SK-N-SH (cell line): Measurements from ENCODE around the gene BTLA. TPM values are rescaled to one million over a fixed set of nuclear protein-coding genes. Genes with fewer than 3 reads are reported as not detected.

Experiments used
- CTCF ChIA-PET: fragments of 300-600, 350-600 bp; formaldehyde crosslinking; extraction: SDS; loops from one replicate; lab custom pipeline; 2021; lab: Yijun Ruan, JAX
- POLR2A ChIA-PET: fragments of 350-600 bp; sonication (Branson Sonifier 250); formaldehyde crosslinking; extraction: SDS; loops from one replicate; lab custom pipeline; 2020; ENCODE audit warnings: antibody characterized with exemption, inconsistent platforms; lab: Yijun Ruan, JAX
- DNase-seq: peaks from one replicate; pipeline ENCODE4 v3.0.0; 2012
- H2AFZ ChIP-seq: fragments of 200-600 bp; sonication (generic); 2 replicates; pipeline ENCODE4 v1.8.1; 2016; ENCODE audit warnings: antibody characterized with exemption, mild to moderate bottlenecking, low read depth
- H3F3A ChIP-seq: fragments of 200-600 bp; sonication (generic); replicated peaks from 2 replicates; pipeline ENCODE3; 2016; ENCODE audit warnings: antibody characterized with exemption, mild to moderate bottlenecking; ENCODE audit not compliant: insufficient read depth
- H3K27ac ChIP-seq, 2 experiments: fragments of 200-500 bp in 1 of 2; fragments of 200-600 bp in 1 of 2; sonication (Bioruptor generic) in 1 of 2; sonication (generic), shearing (Covaris generic) in 1 of 2; 2 replicates each; pipeline versions ENCODE4 v1.5.1 to v1.6.1; 2014 to 2016; ENCODE audit warnings: low read depth in 2 of 2, inconsistent platforms in 1 of 2, low read length in 1 of 2, mild to moderate bottlenecking in 1 of 2, mixed read lengths in 1 of 2
- H3K27me3 ChIP-seq: fragments of 200-600 bp; sonication (generic), shearing (Covaris generic); 2 replicates; pipeline ENCODE4 v1.6.1; 2016; ENCODE audit warnings: mixed run types; ENCODE audit not compliant: insufficient read depth
- H3K36me3 ChIP-seq, 2 experiments: fragments of 200-500 bp in 1 of 2; fragments of 200-600 bp in 1 of 2; sonication (Bioruptor generic) in 1 of 2; sonication (generic) in 1 of 2; replicated peaks in 1 of 2; 2 replicates each; pipeline versions ENCODE3 to v1.5.1; 2014 to 2016; ENCODE audit warnings: low read length in 1 of 2, mild to moderate bottlenecking in 1 of 2; ENCODE audit not compliant: insufficient read depth in 2 of 2, control insufficient read depth in 1 of 2
- H3K4me1 ChIP-seq, 2 experiments: fragments of 200-500 bp in 1 of 2; fragments of 200-600 bp in 1 of 2; sonication (Bioruptor generic) in 1 of 2; sonication (generic), shearing (Covaris generic) in 1 of 2; 2 replicates each; pipeline versions ENCODE4 v1.5.1 to v1.6.1; 2014 to 2016; ENCODE audit warnings: low read depth in 1 of 2, low read length in 1 of 2, mixed run types in 1 of 2; ENCODE audit not compliant: insufficient read depth in 2 of 2, control insufficient read depth in 1 of 2
- H3K4me2 ChIP-seq: fragments of 200-600 bp; sonication (generic), shearing (Covaris generic); 2 replicates; pipeline ENCODE4 v1.6.1; 2017; ENCODE audit warnings: mixed run types
- H3K4me3 ChIP-seq, 2 experiments: fragments of 200-500 bp in 1 of 2; fragments of 200-600 bp in 1 of 2; sonication (Bioruptor generic) in 1 of 2; sonication (generic), shearing (Covaris generic) in 1 of 2; 2 replicates each; pipeline versions ENCODE4 v1.5.1 to v1.8.1; 2014 to 2016; ENCODE audit warnings: low read depth in 2 of 2, inconsistent platforms in 1 of 2, low read length in 1 of 2, mild to moderate bottlenecking in 1 of 2, mixed read lengths in 1 of 2, moderate library complexity in 1 of 2
- H3K79me2 ChIP-seq: fragments of 200-600 bp; sonication (generic); 2 replicates; pipeline ENCODE4 v1.8.1; 2017; ENCODE audit warnings: mild to moderate bottlenecking; ENCODE audit not compliant: insufficient read depth
- H3K9ac ChIP-seq: fragments of 200-600 bp; sonication (generic); 2 replicates; pipeline ENCODE4 v1.6.1; 2017; ENCODE audit warnings: mixed run types
- H3K9me2 ChIP-seq: fragments of 200-600 bp; sonication (generic); 2 replicates; pipeline ENCODE4 v1.6.1; 2017; ENCODE audit warnings: mixed run types
- H3K9me3 ChIP-seq: fragments of 200-600 bp; sonication (generic); 2 replicates; pipeline ENCODE4 v1.6.1; 2017; ENCODE audit warnings: mixed run types, mild to moderate bottlenecking, moderate library complexity
- H4K20me1 ChIP-seq: fragments of 200-600 bp; sonication (generic); 2 replicates; pipeline ENCODE4 v1.6.1; 2017; ENCODE audit warnings: mild to moderate bottlenecking, mixed run types; ENCODE audit not compliant: insufficient read depth
- EP300 ChIP-seq, 2 experiments: IDR thresholded peaks; 2 replicates each; pipeline versions ENCODE4 v1.4.0 to v1.6.1; 2012; ENCODE audit warnings: borderline replicate concordance in 1 of 2, low read depth in 1 of 2, low read length in 1 of 2
- GATA2 ChIP-seq: sonication (generic); formaldehyde crosslinking; IDR thresholded peaks from 2 replicates; pipeline ENCODE4 v1.5.0; 2020; ENCODE audit warnings: mild to moderate bottlenecking, missing genetic modification reagents
- MAX ChIP-seq: IDR thresholded peaks from 2 replicates; pipeline ENCODE4 v1.4.0; 2012; ENCODE audit warnings: low read depth
- NFIC ChIP-seq: IDR thresholded peaks from 2 replicates; pipeline ENCODE4 v1.4.0; 2012; ENCODE audit warnings: borderline replicate concordance
- POLR2AphosphoS5 ChIP-seq: IDR thresholded peaks from 2 replicates; pipeline ENCODE4 v1.6.1; 2012; ENCODE audit warnings: low read depth, low read length
- RXRA ChIP-seq: IDR thresholded peaks from 2 replicates; pipeline ENCODE4 v1.4.0; 2012; ENCODE audit warnings: low read depth, mild to moderate bottlenecking, borderline replicate concordance
- USF1 ChIP-seq: IDR thresholded peaks from 2 replicates; pipeline ENCODE4 v1.4.0; 2012; ENCODE audit warnings: low read depth, borderline replicate concordance
- WGBS: methylation state at CpG from one replicate; pipeline ENCODE4 v1.1.6; 2017; ENCODE audit warnings: low lambda C conversion rate; 5-methylcytosine and 5-hydroxymethylcytosine counted together
- polyA plus RNA-seq, 3 experiments: library from polyadenylated mRNA; depleted of rRNA; stranded (reverse); fragments of >200 nt; gene quantifications; 2 replicates each; pipeline ENCODE4 v1.2.3, GENCODE V29; 2012

BTLA gene
- polyA plus RNA-seq, 1 of the 3 experiments (the other 2 are of a cell fraction): not detected

GRCh38 chr3:112503304-112503972 lies 4.2 kb upstream of the BTLA start:
- Histone ChIP-seq H4K20me1 (no peaks in the 10 kb centered on the region), H3K79me2 (no peaks in the 10 kb centered on the region), H3K9me2 (no peaks in the 10 kb centered on the region), H3K4me2 (no peak overlapping the region), H3K27me3 (no peaks in the 10 kb centered on the region), H3F3A (no peaks in the 10 kb centered on the region), H3K27ac (no peak overlapping the region), H3K4me3 (no peak overlapping the region)
- CTCF ChIA-PET: no interaction called here
- DNase-seq: no peak
- POLR2A ChIA-PET: no interaction called here
- TF ChIP-seq RXRA (no peak), USF1 (no peak)
- TF ChIP-seq, all 33 proteins: peak for 0
- 32% methylated on average over 3 of the region's 4 CpGs for WGBS
- no peak overlapping the region for H3K9ac ChIP-seq
- H3K36me3 ChIP-seq: no peaks in the 10 kb centered on the region
- no peaks in the 10 kb centered on the region for H3K9me3 ChIP-seq
- H3K4me1 ChIP-seq: no peaks in the 10 kb centered on the region
- no peak overlapping the region for H2AFZ ChIP-seq

GRCh38 chr3:112500621-112501020 lies 1.3 kb upstream of the BTLA start:
- no peak overlapping the region for H2AFZ ChIP-seq
- no peaks in the 10 kb centered on the region for H3K9me3 ChIP-seq
- no peak overlapping the region for H3K27ac ChIP-seq
- H3F3A ChIP-seq: no peaks in the 10 kb centered on the region
- POLR2A ChIA-PET: no interaction called here
- CTCF ChIA-PET: interaction anchor here (0.8 to 1.4 kb wide), 4 partner anchors 20 to 167 kb away, joined by 3 read pairs; no protein-coding TSS in a partner anchor
- no peaks in the 10 kb centered on the region for H3K79me2 ChIP-seq
- WGBS: 58% methylated on average over 2 of the region's 2 CpGs
- no peaks in the 10 kb centered on the region for H4K20me1 ChIP-seq
- H3K36me3 ChIP-seq: no peaks in the 10 kb centered on the region
- no peaks in the 10 kb centered on the region for H3K9me2 ChIP-seq
- no peak overlapping the region for H3K4me2 ChIP-seq
- DNase-seq: no peak
- no peaks in the 10 kb centered on the region for H3K4me1 ChIP-seq
- TF ChIP-seq NFIC: no peak
- no peak overlapping the region for H3K9ac ChIP-seq
- H3K4me3 ChIP-seq: no peak overlapping the region
- H3K27me3 ChIP-seq: no peaks in the 10 kb centered on the region

- DNase-seq: no peak
- no peaks in the 10 kb centered on the region for H3K4me1 ChIP-seq
- H3K9me2 ChIP-seq: no peaks in the 10 kb centered on the region
- no peaks in the 10 kb centered on the region for H3K79me2 ChIP-seq
- no peaks in the 10 kb centered on the region for H3F3A ChIP-seq
- no peaks in the 10 kb centered on the region for H4K20me1 ChIP-seq
- WGBS: 59% methylated on average over 11 of the region's 11 CpGs
- no peaks in the 10 kb centered on the region for H3K27me3 ChIP-seq
- no peak for TF ChIP-seq GATA2 (CRISPR knock-in tag)
- TF ChIP-seq NFIC: no peak
- no peak for TF ChIP-seq EP300 (IDR thresholded peaks at IDR 0.05; ENCODE audit: borderline replicate concordance in 1 of 2, low read depth in 1 of 2, low read length in 1 of 2)
- no peak for TF ChIP-seq MAX
- TF ChIP-seq POLR2AphosphoS5: no peak
- ChIA-PET CTCF (no interaction called here), POLR2A (no interaction called here)
- no peaks in the 10 kb centered on the region for H3K9me3 ChIP-seq
- H3K9ac ChIP-seq: no peak overlapping the region
- H3K27ac ChIP-seq: no peak overlapping the region
- H3K4me3 ChIP-seq: no peak overlapping the region
- no peak overlapping the region for H3K4me2 ChIP-seq
- H2AFZ ChIP-seq: no peak overlapping the region
- H3K36me3 ChIP-seq: no peaks in the 10 kb centered on the region
Measured at GRCh38 chr3:112497897-112498548, 1.2 kb downstream of the BTLA start.
